Brain microvascular endothelial cell (primary cell): ENCODE measurements around the gene PCLO.
"Not testable (repeated sequence)": the region's sequence is repeated elsewhere in the genome, so short reads cannot be mapped to it uniquely, and the experiment has no call there.

Experiments used
- DNase-seq: peaks from one replicate; pipeline ENCODE4 v3.0.0-alpha.2; 2020
- H3K27ac ChIP-seq: fragments of 250-450 bp; sonication (Bioruptor Pico); 2 replicates; pipeline ENCODE4 v1.5.1; 2020; ENCODE audit warnings: mild to moderate bottlenecking, moderate library complexity
- H3K27me3 ChIP-seq: fragments of 250-450 bp; sonication (Bioruptor Pico); replicated peaks from 2 replicates; pipeline ENCODE4 v1.5.1; 2020; ENCODE audit warnings: mild to moderate bottlenecking
- H3K36me3 ChIP-seq: fragments of 250-450 bp; sonication (Bioruptor Pico); replicated peaks from 2 replicates; pipeline ENCODE4 v1.5.1; 2020; ENCODE audit warnings: mild to moderate bottlenecking
- H3K4me3 ChIP-seq: 2 replicates; pipeline ENCODE4 v1.5.1; 2011; ENCODE audit warnings: low read depth, mild to moderate bottlenecking, control low read depth, low read length, moderate library complexity
- CTCF ChIP-seq: IDR thresholded peaks from 2 replicates; pipeline ENCODE4 v1.5.1; 2011; ENCODE audit warnings: low read depth, mild to moderate bottlenecking, moderate library complexity, low read length, control low read depth, inconsistent platforms; ENCODE audit errors: missing control alignments
- in situ Hi-C: cut with HindIII; loops from 2 replicates; pipeline ENCODE4 v1.10.0; 2017; ENCODE audit warnings: low sequenced_read_pairs, low pct_ligation_motif_present

Gene PCLO

GRCh38 chr7:82715344-82715743, 447.3 kb downstream of the PCLO start:
- DNase-seq, result no peak
- TF ChIP-seq CTCF, result no peak
- Histone ChIP-seq H3K27me3 (no peaks in the 10 kb centered on the region), H3K4me3 (no peak overlapping the region), H3K27ac (no peak overlapping the region), H3K36me3 (no peaks in the 10 kb centered on the region)
- in situ Hi-C loops, result no loop called here

- no peak for DNase-seq
- TF ChIP-seq CTCF, result no peak
- H3K27me3 ChIP-seq, result no peaks in the 10 kb centered on the region
- in situ Hi-C loops, result no loop called here
- H3K27ac ChIP-seq, result no peak overlapping the region
- no peak overlapping the region for H3K4me3 ChIP-seq
- H3K36me3 ChIP-seq, result no peaks in the 10 kb centered on the region
Measured at GRCh38 chr7:82714883-82715282, 447.8 kb downstream of the PCLO start.

GRCh38 chr7:82713506-82713905, 449.2 kb downstream of the PCLO start:
- H3K4me3 ChIP-seq, result no peak overlapping the region
- no peak for DNase-seq

GRCh38 chr7:82706344-82706743, 456.3 kb downstream of the PCLO start:
- DNase-seq, H3K36me3 ChIP-seq, H3K4me3 ChIP-seq, in situ Hi-C loops, H3K27ac ChIP-seq, H3K27me3 ChIP-seq: not testable (repeated sequence)

More at GRCh38 chr7:82713506-82713905, 449.2 kb downstream of the PCLO start:
- in situ Hi-C loops, result no loop called here
- no peak for TF ChIP-seq CTCF
- Histone ChIP-seq H3K36me3 (no peaks in the 10 kb centered on the region), H3K27ac (no peak overlapping the region), H3K27me3 (no peaks in the 10 kb centered on the region)

GRCh38 chr7:82705517-82706260, 457.0 kb downstream of the PCLO start:
- in situ Hi-C loops, result no loop called here
- no peak for DNase-seq
- Histone ChIP-seq H3K36me3 (no peaks in the 10 kb centered on the region), H3K27ac (no peak overlapping the region), H3K4me3 (no peak overlapping the region), H3K27me3 (no peaks in the 10 kb centered on the region)
- TF ChIP-seq CTCF, result no peak

GRCh38 chr7:82704121-82704520, 458.6 kb downstream of the PCLO start:
- TF ChIP-seq CTCF, result no peak

More at GRCh38 chr7:82704121-82704520, 458.6 kb downstream of the PCLO start:
- H3K4me3 ChIP-seq, result no peak overlapping the region
- no peaks in the 10 kb centered on the region for H3K27me3 ChIP-seq
- no peak for DNase-seq
- in situ Hi-C loops, result no loop called here
- no peaks in the 10 kb centered on the region for H3K36me3 ChIP-seq
- H3K27ac ChIP-seq, result no peak overlapping the region
